K562 (cell line): ENCODE data around the gene OR6B2. TPM values are rescaled to one million over a fixed set of nuclear protein-coding genes. Genes with fewer than 3 reads are reported as not detected.

Experiments
- ATAC-seq: fragments of 200-7000 bp; cut with Tn5 transposase; 3 replicates; pipeline ENCODE4 v1.9.1; 2020; ENCODE audit warnings: moderate library complexity
- BruUV-seq: library from RNA; stranded (reverse); fragments of 400-500 nt; replicated peaks from 2 replicates; lab custom pipeline; 2021; lab: Mats Ljungman, UMichigan
- CTCF ChIA-PET: fragments of 300-600 bp; formaldehyde crosslinking; extraction: SDS; loops from one replicate; lab custom pipeline; 2021; ENCODE audit warnings: low intra/inter-chr PET ratio; lab: Yijun Ruan, JAX
- POLR2A ChIA-PET: fragments of 300-600, 350-650 bp; sonication (Branson Sonifier 250); formaldehyde crosslinking; extraction: SDS; loops from one replicate; lab custom pipeline; 2021; ENCODE audit warnings: antibody characterized with exemption, inconsistent platforms; lab: Yijun Ruan, JAX
- DNase-seq, 4 experiments: peaks; one replicate each; pipeline versions ENCODE4 v3.0.0 to v3.0.0-alpha.2; 2011 to 2018; ENCODE audit warnings: low spot score in 3 of 4, mixed read lengths in 3 of 4; ENCODE audit errors: extremely low read depth in 1 of 4
- FAIRE-seq: peaks from 2 replicates; lab custom pipeline; 2011; peaks lifted over from hg19 to GRCh38; lab: Jason Lieb, UNC
- H2AFZ ChIP-seq: 2 replicates; pipeline ENCODE4 v1.6.0; 2011; ENCODE audit warnings: low read depth, low read length, control low read depth, inconsistent platforms
- H3K27ac ChIP-seq: fragments of 200-600 bp; 3 replicates; pipeline ENCODE4 v1.8.0; 2011; ENCODE audit warnings: low read depth, mild to moderate bottlenecking, control low read depth, inconsistent platforms, low read length, moderate library complexity, mixed read lengths; ENCODE audit errors: extremely low read depth
- H3K27me3 ChIP-seq, 2 experiments: fragments of 300-600 bp in 1 of 2; 2 replicates in 1 of 2; 3 replicates in 1 of 2; pipeline versions ENCODE4 v1.6.0 to v1.8.0; 2011; ENCODE audit warnings: inconsistent platforms in 2 of 2, low read length in 2 of 2, mild to moderate bottlenecking in 1 of 2, mixed read lengths in 1 of 2, moderate library complexity in 1 of 2; ENCODE audit not compliant: control insufficient read depth in 2 of 2, insufficient read depth in 2 of 2
- H3K36me3 ChIP-seq: fragments of 300-600 bp; 3 replicates; pipeline ENCODE4 v1.8.0; 2011; ENCODE audit warnings: mild to moderate bottlenecking, low read length, inconsistent platforms; ENCODE audit not compliant: control insufficient read depth, insufficient read depth
- H3K4me1 ChIP-seq, 2 experiments: fragments of 200-600 bp in 1 of 2; replicated peaks in 1 of 2; 2 replicates in 1 of 2; 3 replicates in 1 of 2; pipeline versions ENCODE4 v1.5.1 to v1.8.0; 2011; ENCODE audit warnings: inconsistent platforms in 2 of 2, low read length in 2 of 2, mild to moderate bottlenecking in 1 of 2, mixed read lengths in 1 of 2, moderate library complexity in 1 of 2; ENCODE audit not compliant: control insufficient read depth in 2 of 2, insufficient read depth in 2 of 2
- H3K4me2 ChIP-seq: 2 replicates; pipeline ENCODE4 v1.6.1; 2011; ENCODE audit warnings: low read length, control low read depth, inconsistent platforms, mixed read lengths; ENCODE audit not compliant: insufficient read depth
- H3K4me3 ChIP-seq: fragments of 200-600 bp; sonication (generic), shearing (Covaris generic); 2 replicates; pipeline ENCODE4 v1.5.1; 2016; ENCODE audit warnings: control low read depth, inconsistent platforms
- H3K79me2 ChIP-seq: fragments of 200-600 bp; 3 replicates; pipeline ENCODE4 v1.8.0; 2011; ENCODE audit warnings: low read length, inconsistent platforms; ENCODE audit not compliant: control insufficient read depth, insufficient read depth
- H3K9ac ChIP-seq, 2 experiments: 2 replicates each; pipeline versions ENCODE4 v1.6.0 to v1.6.1; 2011; ENCODE audit warnings: low read depth in 2 of 2, low read length in 2 of 2, control low read depth in 1 of 2, inconsistent platforms in 1 of 2, mild to moderate bottlenecking in 1 of 2, mixed read lengths in 1 of 2; ENCODE audit not compliant: insufficient read depth in 1 of 2
- H3K9me1 ChIP-seq: one replicate; pipeline ENCODE4 v1.6.0; 2011; ENCODE audit warnings: inconsistent platforms, mild to moderate bottlenecking, low read length, moderate library complexity; ENCODE audit not compliant: control insufficient read depth, insufficient read depth
- H3K9me3 ChIP-seq: replicated peaks from 2 replicates; pipeline ENCODE4 v1.5.1; 2011; ENCODE audit warnings: low read depth, low read length, inconsistent platforms; ENCODE audit not compliant: control insufficient read depth, insufficient read depth
- H4K20me1 ChIP-seq: replicated peaks from 2 replicates; pipeline ENCODE4 v1.6.1; 2011; ENCODE audit warnings: low read length, inconsistent platforms, mixed read lengths; ENCODE audit not compliant: control insufficient read depth, insufficient read depth
- CBX3 ChIP-seq, 2 experiments: IDR thresholded peaks; 1 replicate in 1 of 2; 2 replicates in 1 of 2; pipeline ENCODE4 v1.6.1; 2012; ENCODE audit warnings: inconsistent platforms in 2 of 2, low read length in 2 of 2, borderline replicate concordance in 1 of 2, control low read depth in 1 of 2
- in situ Hi-C: fragments of 300-500 bp; cut with MboI; formaldehyde crosslinking; loops from 4 replicates; pipeline ENCODE4 v1.15.0; 2018; ENCODE audit warnings: inconsistent platforms, mixed read lengths
- intact Hi-C: fragments of 100-400 bp; cut with micrococcal nuclease; formaldehyde crosslinking; loops from 2 replicates; pipeline ENCODE4 v1.14.2; 2022
- polyA plus RNA-seq, 8 experiments: library from polyadenylated mRNA; depleted of rRNA in 4 of 8; stranded (reverse) in 5 of 8; unstranded in 3 of 8; fragments of >200 nt; fragmentation: Nextera tagmentation in 2 of 8; fragmentation: Illumina TruSeq in 1 of 8; extraction: Ambion mirVana in 2 of 8; extraction: Trizol in 1 of 8; gene quantifications; 2 replicates each; pipeline versions ENCODE4 v1.2.1 to v1.2.3, GENCODE V29; 2011 to 2014; ENCODE audit warnings: inconsistent platforms in 1 of 8, missing spikeins in 1 of 8
- total RNA-seq, 7 experiments: library from RNA; depleted of rRNA in 6 of 7; stranded (reverse); fragments of >200 nt in 6 of 7; fragmentation: Illumina TruSeq in 2 of 7; extraction: Trizol in 2 of 7; gene quantifications; 2 replicates each; pipeline versions ENCODE4 v1.2.1 to v1.2.3, GENCODE V29; 2011 to 2021; ENCODE audit warnings: low replicate concordance in 1 of 7
- TF ChIP-seq, protein P1 (sequence below): sonication (generic); formaldehyde crosslinking; IDR thresholded peaks from 2 replicates; pipeline ENCODE4 v1.8.0; 2022; ENCODE audit warnings: mild to moderate bottlenecking, missing genetic modification reagents

OR6B2 gene
- total and polyA plus RNA-seq, 9 of the 15 experiments (the other 6 are each of a cell fraction or from before 2014, with no cell fraction given) = not detected

DNA sequence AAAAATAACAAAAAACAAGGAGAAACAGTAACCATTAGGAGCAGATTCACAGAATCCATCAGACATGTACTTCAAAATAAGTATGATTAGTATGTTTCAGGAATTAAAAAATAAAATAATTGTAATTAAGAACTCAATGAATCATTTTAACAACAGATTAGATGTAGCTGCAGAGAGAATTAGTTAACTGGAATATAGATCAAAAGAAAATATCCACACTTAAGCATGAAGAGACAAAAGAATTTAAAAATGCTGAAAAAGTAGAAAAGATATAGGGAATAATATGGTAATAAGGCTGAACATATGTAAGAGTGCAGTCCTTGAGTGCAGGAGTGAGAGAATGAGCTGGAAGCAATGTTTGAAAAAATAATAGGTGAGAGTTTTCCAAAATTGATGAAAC, 47.2 kb upstream of the OR6B2 start:
- Histone ChIP-seq H3K4me2 (no peak overlapping the region), H3K27me3 (no peaks in the 10 kb centered on the region), H3K27ac (no peak overlapping the region), H3K4me1 (no peaks in the 10 kb centered on the region), H2AFZ (no peak overlapping the region), H3K79me2 (no peaks in the 10 kb centered on the region), H4K20me1 (no peaks in the 10 kb centered on the region), H3K4me3 (no peak overlapping the region), H3K9me3 (no peaks in the 10 kb centered on the region), H3K9me1 (no peaks in the 10 kb centered on the region), H3K36me3 (no peaks in the 10 kb centered on the region), H3K9ac (no peak overlapping the region)
- in situ Hi-C loops = no loop called here
- FAIRE-seq (no peak), DNase-seq (no peak), ATAC-seq (no peak)
- intact Hi-C loops = no loop called here
- no TSS peak for BruUV-seq
- TF ChIP-seq, protein P1, sequence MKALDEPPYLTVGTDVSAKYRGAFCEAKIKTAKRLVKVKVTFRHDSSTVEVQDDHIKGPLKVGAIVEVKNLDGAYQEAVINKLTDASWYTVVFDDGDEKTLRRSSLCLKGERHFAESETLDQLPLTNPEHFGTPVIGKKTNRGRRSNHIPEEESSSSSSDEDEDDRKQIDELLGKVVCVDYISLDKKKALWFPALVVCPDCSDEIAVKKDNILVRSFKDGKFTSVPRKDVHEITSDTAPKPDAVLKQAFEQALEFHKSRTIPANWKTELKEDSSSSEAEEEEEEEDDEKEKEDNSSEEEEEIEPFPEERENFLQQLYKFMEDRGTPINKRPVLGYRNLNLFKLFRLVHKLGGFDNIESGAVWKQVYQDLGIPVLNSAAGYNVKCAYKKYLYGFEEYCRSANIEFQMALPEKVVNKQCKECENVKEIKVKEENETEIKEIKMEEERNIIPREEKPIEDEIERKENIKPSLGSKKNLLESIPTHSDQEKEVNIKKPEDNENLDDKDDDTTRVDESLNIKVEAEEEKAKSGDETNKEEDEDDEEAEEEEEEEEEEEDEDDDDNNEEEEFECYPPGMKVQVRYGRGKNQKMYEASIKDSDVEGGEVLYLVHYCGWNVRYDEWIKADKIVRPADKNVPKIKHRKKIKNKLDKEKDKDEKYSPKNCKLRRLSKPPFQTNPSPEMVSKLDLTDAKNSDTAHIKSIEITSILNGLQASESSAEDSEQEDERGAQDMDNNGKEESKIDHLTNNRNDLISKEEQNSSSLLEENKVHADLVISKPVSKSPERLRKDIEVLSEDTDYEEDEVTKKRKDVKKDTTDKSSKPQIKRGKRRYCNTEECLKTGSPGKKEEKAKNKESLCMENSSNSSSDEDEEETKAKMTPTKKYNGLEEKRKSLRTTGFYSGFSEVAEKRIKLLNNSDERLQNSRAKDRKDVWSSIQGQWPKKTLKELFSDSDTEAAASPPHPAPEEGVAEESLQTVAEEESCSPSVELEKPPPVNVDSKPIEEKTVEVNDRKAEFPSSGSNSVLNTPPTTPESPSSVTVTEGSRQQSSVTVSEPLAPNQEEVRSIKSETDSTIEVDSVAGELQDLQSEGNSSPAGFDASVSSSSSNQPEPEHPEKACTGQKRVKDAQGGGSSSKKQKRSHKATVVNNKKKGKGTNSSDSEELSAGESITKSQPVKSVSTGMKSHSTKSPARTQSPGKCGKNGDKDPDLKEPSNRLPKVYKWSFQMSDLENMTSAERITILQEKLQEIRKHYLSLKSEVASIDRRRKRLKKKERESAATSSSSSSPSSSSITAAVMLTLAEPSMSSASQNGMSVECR (CRISPR knock-in tag) = no peak
- TF ChIP-seq CBX3 (IDR thresholded peaks at IDR 0.05; ENCODE audit: borderline replicate concordance in 1 of 2, low read length in 2 of 2) = peak in 1 of 2 experiments; percentile 28; a peak in 1 of 3 replicates
- POLR2A ChIA-PET = no interaction called here
- CTCF ChIA-PET = no interaction called here
